Panc1 (cell line): ENCODE results near the gene HLA-G. TPM values are rescaled to one million over a fixed set of nuclear protein-coding genes. Genes with fewer than 3 reads are reported as not detected.

ENCODE experiments used
- ATAC-seq: fragments of 200-7000 bp; cut with Tn5 transposase; 2 replicates; pipeline ENCODE4 v1.9.1; 2020; ENCODE audit warnings: mild to moderate bottlenecking, moderate library complexity
- BruUV-seq: library from RNA; stranded (reverse); fragments of 400-500 nt; replicated peaks from 2 replicates; lab custom pipeline; 2021; lab: Mats Ljungman, UMichigan
- CTCF ChIA-PET: fragments of 300-600 bp; sonication (Branson Sonifier 250); formaldehyde crosslinking; loops from one replicate; lab custom pipeline; 2022; ENCODE audit warnings: antibody characterized with exemption; lab: Charles Lee
- POLR2A ChIA-PET: fragments of 300-600 bp; sonication (Branson Sonifier 250); formaldehyde crosslinking; loops from one replicate; lab custom pipeline; 2022; ENCODE audit warnings: antibody characterized with exemption; lab: Charles Lee
- DNase-seq: peaks from one replicate; pipeline ENCODE4 v3.0.0-alpha.2; 2010; ENCODE audit warnings: low read depth, low spot score
- H3K27ac ChIP-seq: 2 replicates; pipeline ENCODE4 v1.5.1; 2011; ENCODE audit warnings: mild to moderate bottlenecking, low read length, inconsistent platforms
- H3K27me3 ChIP-seq: fragments of 200-500 bp; sonication (Bioruptor generic); 2 replicates; pipeline ENCODE4 v1.6.0; 2014; ENCODE audit warnings: low read length, inconsistent platforms; ENCODE audit not compliant: control insufficient read depth, insufficient read depth
- H3K36me3 ChIP-seq: fragments of 200-500 bp; sonication (Bioruptor generic); 2 replicates; pipeline ENCODE4 v1.5.1; 2014; ENCODE audit warnings: inconsistent platforms, mild to moderate bottlenecking, low read length, moderate library complexity; ENCODE audit not compliant: control insufficient read depth, insufficient read depth
- H3K4me1 ChIP-seq: 2 replicates; pipeline ENCODE4 v1.5.1; 2011; ENCODE audit warnings: inconsistent platforms, mild to moderate bottlenecking, low read length, moderate library complexity; ENCODE audit not compliant: control insufficient read depth, insufficient read depth
- H3K4me3 ChIP-seq, 2 experiments: 2 replicates each; pipeline ENCODE4 v1.5.1; 2011 to 2012; ENCODE audit warnings: low read depth in 2 of 2, low read length in 2 of 2, mild to moderate bottlenecking in 2 of 2, inconsistent platforms in 1 of 2, moderate library complexity in 1 of 2
- H3K9me3 ChIP-seq: fragments of 200-500 bp; sonication (Bioruptor generic); 2 replicates; pipeline ENCODE4 v1.5.1; 2014; ENCODE audit warnings: low read depth, mild to moderate bottlenecking, inconsistent platforms, low read length, moderate library complexity; ENCODE audit not compliant: control insufficient read depth, insufficient read depth
- CTCF ChIP-seq: fragments of 450-650 bp; IDR thresholded peaks from 2 replicates; pipeline ENCODE4 v1.5.1; 2017; ENCODE audit warnings: mild to moderate bottlenecking
- POLR2AphosphoS5 ChIP-seq: IDR thresholded peaks from 2 replicates; pipeline ENCODE4 v1.6.1; 2012; ENCODE audit warnings: mild to moderate bottlenecking, low read depth, low read length, moderate library complexity
- REST ChIP-seq, 2 experiments: IDR thresholded peaks; 2 replicates each; pipeline ENCODE4 v1.6.1; 2011 to 2012; ENCODE audit warnings: low read depth in 2 of 2, control low read depth in 1 of 2, low read length in 1 of 2, mild to moderate bottlenecking in 1 of 2, moderate library complexity in 1 of 2; ENCODE audit not compliant: insufficient read depth in 1 of 2
- SIN3A ChIP-seq: IDR thresholded peaks from 2 replicates; pipeline ENCODE4 v1.6.1; 2012; ENCODE audit warnings: low read depth, mild to moderate bottlenecking, low read length, moderate library complexity, borderline replicate concordance; ENCODE audit not compliant: insufficient read depth
- TCF7L2 ChIP-seq: IDR thresholded peaks from 2 replicates; pipeline ENCODE4 v1.6.1; 2011; ENCODE audit warnings: mild to moderate bottlenecking, low read depth, low read length, inconsistent platforms
- in situ Hi-C: cut with HindIII; loops from 2 replicates; pipeline ENCODE4 v1.10.0; 2016; ENCODE audit warnings: low sequenced_read_pairs, low pct_unique_long_range_greater_than_20kb
- intact Hi-C: fragments of 100-400 bp; cut with micrococcal nuclease; formaldehyde crosslinking; loops from one replicate; pipeline ENCODE4 v1.10.0; 2022; ENCODE audit not compliant: unreplicated experiment
- total RNA-seq: library from RNA; stranded (reverse); gene quantifications from one replicate; pipeline ENCODE4 v1.2.1, GENCODE V29; 2021; ENCODE audit not compliant: unreplicated experiment

HLA-G gene
- total RNA-seq, 1 experiment from 2014 or later = 0.62 TPM

GRCh38 chr6:29789176-29789575, 38.4 kb upstream of the HLA-G start:
- POLR2A ChIA-PET = no interaction called here

GRCh38 chr6:29790626-29791025, 37.0 kb upstream of the HLA-G start:
- no peak for TF ChIP-seq POLR2AphosphoS5
- no peak for TF ChIP-seq TCF7L2
- TF ChIP-seq SIN3A = no peak
- TF ChIP-seq REST (IDR thresholded peaks at IDR 0.05; ENCODE audit: insufficient read depth in 1 of 2, low read depth in 2 of 2, low read length in 1 of 2) = no peak
- no peak for TF ChIP-seq CTCF
- no peak overlapping the region for H3K27ac ChIP-seq

More at GRCh38 chr6:29789176-29789575, 38.4 kb upstream of the HLA-G start:
- H3K4me3 ChIP-seq = no peak overlapping the region
- no peaks in the 10 kb centered on the region for H3K36me3 ChIP-seq
- intact Hi-C loops (no loop called here), in situ Hi-C loops (no loop called here)
- DNase-seq (no peak), ATAC-seq (no peak)
- no peaks in the 10 kb centered on the region for H3K9me3 ChIP-seq
- peaks cover 11% of the 10 kb centered on the region for H3K27me3 ChIP-seq
- H3K4me1 ChIP-seq = 0 out of 2 replicates have a peak, but pooled peaks cover 4% of the 10 kb centered on the region
- CTCF ChIA-PET = no interaction called here
- no peak for TF ChIP-seq SIN3A
- TF ChIP-seq CTCF = no peak
- TF ChIP-seq REST (IDR thresholded peaks at IDR 0.05; ENCODE audit: insufficient read depth in 1 of 2, low read depth in 2 of 2, low read length in 1 of 2) = no peak
- TF ChIP-seq TCF7L2 = no peak
- TF ChIP-seq POLR2AphosphoS5 = no peak
- no TSS peak for BruUV-seq
- no peak overlapping the region for H3K27ac ChIP-seq

More at GRCh38 chr6:29790626-29791025, 37.0 kb upstream of the HLA-G start:
- Histone ChIP-seq H3K4me1 (0 out of 2 replicates have a peak, but pooled peaks cover 4% of the 10 kb centered on the region), H3K27me3 (peaks cover 20% of the 10 kb centered on the region), H3K9me3 (no peaks in the 10 kb centered on the region), H3K36me3 (no peaks in the 10 kb centered on the region), H3K4me3 (no peak overlapping the region)
- BruUV-seq = no TSS peak
- intact Hi-C loops (no loop called here), in situ Hi-C loops (no loop called here)
- POLR2A ChIA-PET = no interaction called here
- no peak for DNase-seq
- no peak for ATAC-seq
- CTCF ChIA-PET = no interaction called here
